ENCODE data around the gene SLC47A2.
A peak's percentile ranks its signal among the peaks of the same experiment; 100 is the strongest.

SLC47A2 gene

GRCh38 chr17:19654342-19654886 is 62.0 kb downstream of the SLC47A2 start:
- no peak for TF ChIP-seq CTCF (IDR thresholded peaks at IDR 0.05; ENCODE audit: insufficient read depth, missing control alignments)
- DNase-seq (ENCODE audit: insufficient read length, low spot score): no peak
- no peak for FAIRE-seq

GRCh38 chr17:19652595-19652994 is 63.8 kb downstream of the SLC47A2 start:
- DNase-seq (ENCODE audit: insufficient read length, low spot score) (no peak), FAIRE-seq (no peak)
- TF ChIP-seq CTCF (IDR thresholded peaks at IDR 0.05; ENCODE audit: insufficient read depth, missing control alignments): no peak

DNA sequence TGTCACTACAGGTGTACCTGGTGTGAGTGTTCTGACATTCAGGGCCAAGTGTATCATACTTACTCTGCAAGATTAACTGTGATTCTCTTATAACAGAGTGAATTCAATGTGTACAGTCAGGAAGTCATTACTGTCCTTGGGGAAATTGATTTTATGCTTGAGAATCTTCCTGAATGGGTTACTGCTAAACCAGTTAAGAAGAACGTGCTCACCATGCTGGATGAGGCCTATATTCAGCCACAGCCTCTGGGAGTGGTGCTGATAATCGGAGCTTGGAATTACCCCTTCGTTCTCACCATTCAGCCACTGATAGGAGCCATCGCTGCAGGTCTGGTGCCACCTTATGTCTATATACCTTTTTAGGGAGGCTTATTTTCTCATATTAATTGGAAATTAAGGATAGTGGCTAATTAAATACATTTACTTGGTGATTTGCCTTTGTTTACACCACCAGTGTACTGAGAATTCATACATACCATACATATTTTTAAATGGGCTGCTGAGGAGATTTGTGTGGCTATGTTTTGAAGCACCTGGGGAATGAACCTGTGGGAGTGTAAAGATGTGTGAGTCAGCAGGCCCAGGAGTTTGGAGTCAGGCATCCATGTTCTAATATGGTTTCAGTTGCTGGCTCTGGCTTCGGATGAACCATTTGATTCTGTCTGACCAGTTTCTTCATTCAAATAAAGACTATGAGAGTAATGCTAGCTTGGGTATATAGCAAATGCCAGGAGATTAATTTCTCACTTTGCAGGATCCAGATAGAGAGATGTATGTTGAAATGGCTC is 64.7 kb downstream of the SLC47A2 start:
- no peak for FAIRE-seq
- DNase-seq (ENCODE audit: insufficient read length, low spot score): no peak
- no peak for TF ChIP-seq CTCF (IDR thresholded peaks at IDR 0.05; ENCODE audit: insufficient read depth, missing control alignments)

DNA sequence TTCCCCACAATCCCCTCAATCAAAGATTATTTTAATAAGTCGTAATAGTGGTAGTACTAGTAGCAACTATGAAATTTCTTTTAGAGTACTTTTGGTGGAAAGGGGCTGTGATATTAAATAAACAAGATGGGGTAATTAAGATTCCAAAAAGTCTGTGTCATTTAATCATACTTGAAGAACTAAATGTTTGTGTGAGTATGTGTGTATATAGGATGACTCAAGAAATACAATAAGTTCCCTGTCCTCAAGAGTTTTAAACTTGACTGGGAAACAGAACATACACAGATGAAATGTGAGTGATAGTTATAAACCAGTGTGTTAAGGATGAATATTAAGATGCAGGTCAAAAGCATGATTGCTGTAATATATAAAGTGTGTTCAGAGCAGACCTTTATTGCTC is 65.6 kb downstream of the SLC47A2 start:
- no peak for TF ChIP-seq CTCF (IDR thresholded peaks at IDR 0.05; ENCODE audit: insufficient read depth, missing control alignments)
- FAIRE-seq: no peak
- DNase-seq (ENCODE audit: insufficient read length, low spot score): no peak

DNA sequence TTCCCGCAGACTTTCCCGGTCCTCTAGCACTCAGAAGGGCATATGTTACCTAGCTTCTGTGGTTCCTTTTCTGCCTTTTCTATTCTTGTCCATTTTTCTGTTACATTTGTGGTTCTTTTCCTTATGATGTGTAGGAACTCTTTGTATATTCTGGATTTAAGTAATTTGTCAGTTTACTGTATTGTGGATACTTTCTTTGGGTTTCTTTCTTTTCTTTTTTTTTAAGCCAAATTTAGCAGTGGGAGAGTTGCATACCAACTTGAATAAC is 67.2 kb downstream of the SLC47A2 start:
- DNase-seq (ENCODE audit: insufficient read length, low spot score): no peak
- TF ChIP-seq CTCF (IDR thresholded peaks at IDR 0.05; ENCODE audit: insufficient read depth, missing control alignments): no peak
- no peak for FAIRE-seq

DNA sequence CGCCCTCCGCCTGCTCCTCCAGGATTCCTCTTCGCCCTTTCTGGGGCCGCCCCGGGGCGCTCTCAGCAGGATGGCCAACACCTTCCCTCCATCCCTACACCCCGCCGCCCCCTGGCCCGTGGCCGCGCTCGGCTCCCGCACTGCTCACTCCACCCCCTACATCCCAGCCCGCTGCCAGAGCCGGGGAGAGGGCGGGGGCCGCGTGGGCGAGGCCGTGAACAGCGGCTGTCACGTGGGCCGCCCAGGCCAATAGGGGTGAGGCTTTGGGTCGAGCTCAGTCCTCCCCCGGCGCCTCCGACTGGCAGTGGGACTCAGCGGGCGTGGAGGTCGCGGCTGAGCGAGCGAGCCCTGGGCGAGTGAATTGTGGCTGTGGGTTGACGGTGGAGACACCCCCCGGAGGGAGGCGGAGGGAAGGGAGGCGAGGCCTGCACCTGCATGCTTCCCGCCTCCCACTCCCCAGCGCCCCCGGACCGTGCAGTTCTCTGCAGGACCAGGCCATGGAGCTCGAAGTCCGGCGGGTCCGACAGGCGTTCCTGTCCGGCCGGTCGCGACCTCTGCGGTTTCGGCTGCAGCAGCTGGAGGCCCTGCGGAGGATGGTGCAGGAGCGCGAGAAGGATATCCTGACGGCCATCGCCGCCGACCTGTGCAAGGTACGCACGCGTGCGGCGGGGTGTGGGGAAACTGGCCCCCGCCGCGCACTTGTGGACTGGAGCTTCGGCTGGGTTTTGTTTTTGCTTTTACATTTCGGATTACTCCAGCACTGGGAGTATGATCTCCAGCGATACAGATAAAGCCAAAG is 67.7 kb downstream of the SLC47A2 start, which contains the start of gene ALDH3A2:
ALDH3A2 (plus strand) TSS at position 277 of the 799 bp plus-strand sequence; CDS start at position 498, 221 bp downstream.
- FAIRE-seq (no peak), DNase-seq (ENCODE audit: insufficient read length, low spot score) (peak; percentile 92)
- TF ChIP-seq CTCF (IDR thresholded peaks at IDR 0.05; ENCODE audit: insufficient read depth, missing control alignments): no peak
